Activated naive CD8-positive, alpha-beta T cell treated with anti-CD3 and anti-CD28 coated beads, Interleukin-2, amount 50 U/mL, for 24 hours (primary cell): ENCODE results near the gene FAS.

Experiments
- ATAC-seq: fragments of 150-1000 bp; cut with Tn5 transposase; one replicate; pipeline ENCODE4 v1.10.0; 2021
- DNase-seq: peaks from one replicate; pipeline ENCODE4 v3.0.0; 2021
- H3K27ac Mint-ChIP-seq: one replicate; pipeline ENCODE4 v1.8.0; 2021; ENCODE audit warnings: mild to moderate bottlenecking, mixed read lengths
- H3K27me3 Mint-ChIP-seq: one replicate; pipeline ENCODE4 v1.8.0; 2021; ENCODE audit warnings: mixed read lengths
- H3K36me3 Mint-ChIP-seq: one replicate; pipeline ENCODE4 v1.8.0; 2021; ENCODE audit warnings: low read depth, mixed read lengths
- H3K4me1 Mint-ChIP-seq: one replicate; pipeline ENCODE4 v1.8.0; 2021; ENCODE audit warnings: mixed read lengths
- H3K4me3 Mint-ChIP-seq: one replicate; pipeline ENCODE4 v1.8.0; 2021; ENCODE audit warnings: mild to moderate bottlenecking, moderate library complexity, mixed read lengths
- H3K9me3 Mint-ChIP-seq: one replicate; pipeline ENCODE4 v1.8.0; 2021; ENCODE audit warnings: mixed read lengths

FAS gene

DNA sequence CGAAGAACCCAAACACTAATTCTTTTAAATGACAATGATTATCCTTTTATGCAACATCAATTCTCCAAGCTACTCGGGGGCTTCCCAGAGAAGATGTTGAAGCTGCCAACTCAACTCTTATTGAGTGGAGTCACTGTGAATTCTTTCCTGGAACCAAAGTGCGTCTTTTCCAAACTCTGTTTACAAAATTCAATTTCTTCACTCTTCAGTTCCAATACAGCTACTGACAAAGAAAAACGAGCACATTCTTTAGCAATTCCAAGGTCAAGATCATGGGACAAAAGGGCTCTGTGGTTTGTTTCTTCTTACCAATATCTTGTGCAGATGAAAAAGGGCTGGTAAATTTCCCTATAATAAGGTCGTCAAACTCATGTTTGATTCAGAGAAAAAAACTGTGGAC lies 74.2 kb downstream of the FAS start:
- Mint-ChIP-seq H3K4me1 (no peaks in the 10 kb centered on the region), H3K9me3 (no peaks in the 10 kb centered on the region), H3K27me3 (peaks cover 25% of the 10 kb centered on the region), H3K27ac (no peak overlapping the region), H3K36me3 (no peaks in the 10 kb centered on the region), H3K4me3 (no peak overlapping the region)
- DNase-seq (no peak), ATAC-seq (no peak)
